Left ventricle myocardium superior (tissue), 1 donor: Measurements from ENCODE around the gene SDF2. TPM values are rescaled to one million over a fixed set of nuclear protein-coding genes. Genes with fewer than 3 reads are reported as not detected.
"Not testable (repeated sequence)": the region's sequence is repeated elsewhere in the genome, so short reads cannot be mapped to it uniquely, and the experiment has no call there.

Source experiments
- ATAC-seq: fragments of 200-7000 bp; cut with Tn5 transposase; one replicate; pipeline ENCODE4 v1.9.1; 2020; ENCODE audit warnings: mild to moderate bottlenecking, moderate library complexity
- DNase-seq: peaks from one replicate; pipeline ENCODE4 v3.0.0-alpha.2; 2020
- intact Hi-C: fragments of 100-400 bp; cut with micrococcal nuclease; formaldehyde crosslinking; loops from one replicate; pipeline ENCODE4 v1.11.0; 2022
- total RNA-seq: library from RNA; stranded (reverse); fragmentation: NEBNext Ultra II Directional; extraction: Animal tissue kit (Norgen Biotek cat#: 25700); gene quantifications from one replicate; pipeline ENCODE4 v1.2.1, GENCODE V29; 2021
- donor health status: DM: no; HTN: yes; CAD: no; lungs with severe emphysema.

The SDF2 gene
- total RNA-seq, 1 donor from 2014 or later = 30.7 TPM

- intact Hi-C loops = no loop called here
These were observed 26.8 kb upstream of the SDF2 start for GRCh38 chr17:28688481-28688880.

GRCh38 chr17:28686296-28686695 is 24.6 kb upstream of the SDF2 start:
- DNase-seq = no peak
- intact Hi-C loops = no loop called here
- ATAC-seq = no peak

More at GRCh38 chr17:28688481-28688880, 26.8 kb upstream of the SDF2 start:
- DNase-seq (no peak), ATAC-seq (no peak)

- ATAC-seq = no peak
- DNase-seq = no peak
- intact Hi-C loops = no loop called here
These were observed 23.7 kb upstream of the SDF2 start for GRCh38 chr17:28685366-28685765.

GRCh38 chr17:28684963-28685362 is 23.3 kb upstream of the SDF2 start:
- DNase-seq (no peak), ATAC-seq (peak; percentile 57)
- intact Hi-C loops = no loop called here

GRCh38 chr17:28682655-28683054 is 20.9 kb upstream of the SDF2 start:
- DNase-seq (no peak), ATAC-seq (no peak)

GRCh38 chr17:28675980-28676379 is 14.3 kb upstream of the SDF2 start:
- ATAC-seq = no peak
- DNase-seq = no peak
- intact Hi-C loops = no loop called here

More at GRCh38 chr17:28682655-28683054, 20.9 kb upstream of the SDF2 start:
- intact Hi-C loops = no loop called here

- intact Hi-C loops = no loop called here
- ATAC-seq = no peak
- no peak for DNase-seq
These were observed 13.8 kb upstream of the SDF2 start for GRCh38 chr17:28675490-28675889.

- ATAC-seq (no peak), DNase-seq (no peak)
- intact Hi-C loops = no loop called here
These were observed 8.2 kb upstream of the SDF2 start for GRCh38 chr17:28669918-28670317.

- intact Hi-C loops = no loop called here
- no peak for DNase-seq
- no peak for ATAC-seq
These were observed 6.2 kb upstream of the SDF2 start for GRCh38 chr17:28667870-28668269.

- intact Hi-C loops = no loop called here
- ATAC-seq (no peak), DNase-seq (no peak)
These were observed 4.3 kb upstream of the SDF2 start for GRCh38 chr17:28665994-28666393.

- no peak for ATAC-seq
- intact Hi-C loops = no loop called here
- no peak for DNase-seq
These were observed 2.0 kb upstream of the SDF2 start for GRCh38 chr17:28663723-28664122.

- ATAC-seq = no peak
- intact Hi-C loops = no loop called here
These were observed 772 bp upstream of the SDF2 start for GRCh38 chr17:28662527-28662829.

GRCh38 chr17:28659497-28659881 is 2.2 kb downstream of the SDF2 start:
- ATAC-seq, intact Hi-C loops, DNase-seq: not testable (repeated sequence)

More at GRCh38 chr17:28662527-28662829, 772 bp upstream of the SDF2 start:
- no peak for DNase-seq

- DNase-seq, intact Hi-C loops, ATAC-seq: not testable (repeated sequence)
These were observed 2.8 kb downstream of the SDF2 start for GRCh38 chr17:28658766-28659496.

- DNase-seq, intact Hi-C loops, ATAC-seq: not testable (repeated sequence)
These were observed 3.4 kb downstream of the SDF2 start for GRCh38 chr17:28658342-28658741.

GRCh38 chr17:28657756-28658155 is 4.0 kb downstream of the SDF2 start:
- ATAC-seq (no peak), DNase-seq (no peak)
- intact Hi-C loops = no loop called here

GRCh38 chr17:28655160-28655559 is 6.5 kb downstream of the SDF2 start:
- intact Hi-C loops = no loop called here
- ATAC-seq = peak; percentile 25

GRCh38 chr17:28648698-28649097 is 13.0 kb downstream of the SDF2 start:
- ATAC-seq (peak; percentile 23), DNase-seq (peak; percentile 62)
- intact Hi-C loops = loop anchor here (5.0 kb wide), 1 partner anchor 49 kb away; no protein-coding TSS in a partner anchor

More at GRCh38 chr17:28655160-28655559, 6.5 kb downstream of the SDF2 start:
- no peak for DNase-seq

GRCh38 chr17:28646039-28646754 is 15.5 kb downstream of the SDF2 start:
- intact Hi-C loops = loop anchor here (5.0 kb wide), 1 partner anchor 51 kb away; no protein-coding TSS in a partner anchor
- DNase-seq (no peak), ATAC-seq (no peak)

- DNase-seq (no peak), ATAC-seq (no peak)
- intact Hi-C loops = loop anchor here (5.0 kb wide), 1 partner anchor 52 kb away; no protein-coding TSS in a partner anchor
These were observed 16.1 kb downstream of the SDF2 start for GRCh38 chr17:28645576-28645939.
